SU-DHL-6 (cell line): ENCODE measurements around the gene BEND5.

Source experiments
- CTCF ChIP-seq: fragments of 200-600 bp; sonication (generic); IDR thresholded peaks from one replicate; pipeline ENCODE4 v1.5.1; 2017; ENCODE audit warnings: antibody characterized with exemption, mild to moderate bottlenecking, low read length, moderate library complexity; ENCODE audit not compliant: insufficient read depth, poor library complexity, severe bottlenecking
- EZH2phosphoT487 ChIP-seq: fragments of 200-600 bp; sonication (generic), shearing (Covaris generic); conservative IDR thresholded peaks from 2 replicates; pipeline ENCODE4 v1.6.1; 2018; ENCODE audit warnings: mild to moderate bottlenecking, antibody characterized with exemption, low read length, moderate library complexity, mixed read lengths

DNA sequence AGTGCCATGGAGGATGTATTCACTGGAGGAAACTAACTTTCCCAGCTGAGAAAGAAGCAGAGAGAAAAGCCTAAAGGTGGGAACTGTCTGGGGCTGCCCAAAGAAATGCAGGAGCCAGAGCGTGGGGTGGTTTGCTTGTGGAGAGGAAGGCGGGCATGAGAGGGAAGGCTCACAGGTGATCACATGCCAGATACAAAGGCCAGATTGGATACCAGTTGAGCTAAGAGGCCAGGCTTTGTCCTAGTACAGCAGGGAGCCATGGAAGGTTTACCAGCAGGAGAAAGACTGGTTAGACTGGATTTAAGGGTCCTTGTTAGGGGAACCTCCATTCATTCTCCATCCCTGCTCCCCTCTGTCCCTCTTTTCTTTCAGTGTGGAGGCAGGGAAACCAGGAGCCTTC lies 66.4 kb downstream of the BEND5 start:
- no peak for TF ChIP-seq CTCF
- no peak for TF ChIP-seq EZH2phosphoT487
